A549 (cell line): ENCODE measurements around the gene CYP2A6. TPM values are rescaled to one million over a fixed set of nuclear protein-coding genes. Genes with fewer than 3 reads are reported as not detected.

Experiments
- ATAC-seq, 2 experiments: fragments of 200-7000 bp in 1 of 2; fragments of >200 bp in 1 of 2; cut with Nextera tagmentation in 1 of 2; cut with Tn5 transposase in 1 of 2; 3 replicates each; pipeline versions ENCODE4 v1.8.0 to v1.9.1; 2018 to 2020; ENCODE audit warnings: mild to moderate bottlenecking in 1 of 2, moderate library complexity in 1 of 2
- CTCF ChIA-PET: fragments of 300-600 bp; sonication (Branson Sonifier 250); formaldehyde crosslinking; extraction: SDS; loops from one replicate; lab custom pipeline; 2021; ENCODE audit warnings: antibody characterized with exemption, inconsistent platforms; lab: Yijun Ruan, JAX
- POLR2A ChIA-PET: fragments of 350-600 bp; formaldehyde crosslinking; extraction: SDS; loops from one replicate; lab custom pipeline; 2021; ENCODE audit warnings: antibody characterized with exemption, inconsistent platforms; lab: Yijun Ruan, JAX
- DNase-seq, 2 experiments: peaks; one replicate each; pipeline versions ENCODE4 v3.0.0 to v3.0.0-alpha.2; 2011 to 2016; ENCODE audit warnings: low read depth in 1 of 2, low spot score in 1 of 2
- FAIRE-seq: peaks from 2 replicates; lab custom pipeline; 2011; peaks lifted over from hg19 to GRCh38; lab: Jason Lieb, UNC
- H3K27ac ChIP-seq, 2 experiments: fragments of >200 bp; sonication (Bioruptor Twin); formaldehyde crosslinking; 3 replicates each; pipeline ENCODE4 v1.5.1; 2016 to 2017
- H3K4me1 ChIP-seq: fragments of >200 bp; sonication (Bioruptor Twin); formaldehyde crosslinking; 3 replicates; pipeline ENCODE4 v1.6.1; 2016
- H3K4me2 ChIP-seq: fragments of >200 bp; sonication (Bioruptor Twin); formaldehyde crosslinking; 3 replicates; pipeline ENCODE4 v1.6.1; 2016
- H3K4me3 ChIP-seq: fragments of >200 bp; sonication (Bioruptor Twin); formaldehyde crosslinking; 3 replicates; pipeline ENCODE4 v1.5.1; 2016
- H3K9me3 ChIP-seq: fragments of >200 bp; sonication (Bioruptor Twin); formaldehyde crosslinking; 3 replicates; pipeline ENCODE4 v1.6.1; 2016
- CBX2 ChIP-seq: fragments of 200-600 bp; sonication (generic); IDR thresholded peaks from 2 replicates; pipeline ENCODE4 v1.6.1; 2016; ENCODE audit warnings: low read depth, mild to moderate bottlenecking, borderline replicate concordance
- CEBPB ChIP-seq, 2 experiments: fragments of >200 bp in 1 of 2; sonication (Bioruptor Twin) in 1 of 2; formaldehyde crosslinking in 1 of 2; IDR thresholded peaks; 2 replicates each; pipeline ENCODE4 v1.6.1; 2012 to 2016
- FOSB ChIP-seq: fragments of 250-450 bp; sonication (Bioruptor Pico); IDR thresholded peaks from 2 replicates; pipeline ENCODE4 v1.5.0; 2020; ENCODE audit warnings: mild to moderate bottlenecking, moderate library complexity
- NFE2L2 ChIP-seq: fragments of 150-350 bp; conservative IDR thresholded peaks from 2 replicates; pipeline ENCODE4 v1.6.1; 2014; ENCODE audit warnings: low read length
- WGBS: methylation state at CpG from one replicate; pipeline ENCODE4 v1.1.6; 2017; ENCODE audit errors: missing lambda C conversion rate; 5-methylcytosine and 5-hydroxymethylcytosine counted together
- polyA plus RNA-seq, 4 experiments: library from polyadenylated mRNA; depleted of rRNA in 3 of 4; stranded (reverse); fragments of >200 nt; fragmentation: RNase III in 1 of 4; extraction: RNeasy Plus Mini Kit Qiagen cat#74134 plus additional on column Dnase treatment in 1 of 4; gene quantifications; 2 replicates in 3 of 4; 3 replicates in 1 of 4; pipeline ENCODE4 v1.2.3, GENCODE V29; 2011 to 2017
- TF ChIP-seq, protein P1 (sequence below): IDR thresholded peaks from 2 replicates; pipeline ENCODE4 v1.6.1; 2012; ENCODE audit warnings: low read depth, borderline replicate concordance

Gene CYP2A6
- polyA plus RNA-seq, 2 of the 4 experiments (the other 2 are of a cell fraction), result not detected

DNA sequence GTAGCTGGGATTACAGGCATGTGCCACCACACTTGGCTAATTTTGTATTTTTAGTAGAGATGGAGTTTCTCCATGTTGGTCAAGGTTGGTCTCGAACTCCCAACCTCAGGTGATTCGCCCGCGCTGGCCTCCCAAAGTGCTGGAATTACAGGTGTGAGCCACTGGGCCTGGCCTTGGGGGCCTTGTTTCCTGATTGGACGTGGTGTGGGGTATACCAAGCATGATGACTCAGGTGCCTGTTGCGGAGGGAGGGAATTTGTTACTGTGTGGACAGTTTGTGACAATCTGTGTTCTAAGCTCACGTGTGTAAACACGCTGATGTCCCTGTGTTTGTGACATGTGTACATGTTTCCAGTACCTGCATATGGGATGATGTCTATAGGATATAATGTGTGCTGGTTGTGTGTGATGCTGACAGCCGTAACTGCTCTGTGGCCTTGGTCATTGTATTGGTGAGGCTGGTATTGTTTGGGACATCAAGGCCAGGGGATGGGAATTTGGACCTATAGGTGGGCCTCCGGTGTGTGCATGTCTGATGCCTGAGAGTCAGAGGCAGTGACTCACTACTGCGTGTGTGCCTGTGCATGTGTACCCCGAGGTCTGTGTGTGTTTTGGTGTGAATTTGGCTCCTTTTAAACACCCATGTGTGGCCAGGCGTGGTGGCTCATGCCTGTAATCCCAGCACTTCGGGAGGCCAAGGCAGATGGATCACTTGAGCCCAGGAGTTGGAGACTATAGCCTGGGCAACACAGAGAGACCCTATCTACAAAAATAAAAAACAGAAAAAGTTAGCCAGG is 52.9 kb downstream of the CYP2A6 start:
- H3K4me2 ChIP-seq, result peak overlapping the region; percentile 59
- POLR2A ChIA-PET, result interaction anchor here (0.6 to 2.9 kb wide), 11 partner anchors 10 to 467 kb away, joined by 3 to 76 read pairs (median 16); partner anchors contain the start of genes ACTMAP, COQ8B, HNRNPUL1 and ITPKC

More for the DNA sequence above, 52.9 kb downstream of the CYP2A6 start:
- 91% methylated on average over 14 of the region's 14 CpGs for WGBS
- H3K4me1 ChIP-seq, result peaks cover 33% of the 10 kb centered on the region
- peak overlapping the region; percentile 95 to 96 for H3K27ac ChIP-seq
- CTCF ChIA-PET, result interaction anchor here (0.6 to 15.7 kb wide), 31 partner anchors 10 to 421 kb away, joined by 3 to 162 read pairs (median 5); partner anchors contain the start of genes ACTMAP, AXL, COQ8B and RAB4B
- FAIRE-seq, result no peak
- no peak for ATAC-seq
- H3K9me3 ChIP-seq, result no peaks in the 10 kb centered on the region
- no peak for TF ChIP-seq CEBPB (IDR thresholded peaks at IDR 0.05)
- TF ChIP-seq FOSB (CRISPR knock-in tag), result no peak
- TF ChIP-seq, protein P1, sequence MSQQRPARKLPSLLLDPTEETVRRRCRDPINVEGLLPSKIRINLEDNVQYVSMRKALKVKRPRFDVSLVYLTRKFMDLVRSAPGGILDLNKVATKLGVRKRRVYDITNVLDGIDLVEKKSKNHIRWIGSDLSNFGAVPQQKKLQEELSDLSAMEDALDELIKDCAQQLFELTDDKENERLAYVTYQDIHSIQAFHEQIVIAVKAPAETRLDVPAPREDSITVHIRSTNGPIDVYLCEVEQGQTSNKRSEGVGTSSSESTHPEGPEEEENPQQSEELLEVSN, result no peak
- TF ChIP-seq CBX2, result no peak
- no peak for TF ChIP-seq NFE2L2
- DNase-seq, result no peak
- peak overlapping the region; percentile 84; the same call in 2 of the 3 replicates for H3K4me3 ChIP-seq

Other genes starting within 250 kb of the CYP2A6 start
- gene LTBP4, start 249.1 kb downstream of the CYP2A6 start, polyA plus RNA-seq (2011; rRNA removed), result 23.1 and 32.0 TPM in 2 replicates
- 37.7 to 51.1 TPM (median 43.2 TPM) in 3 replicates for gene LTBP4, start 249.1 kb downstream of the CYP2A6 start, polyA plus RNA-seq (2017; fragmentation: RNase III; extraction: RNeasy Plus Mini Kit Qiagen cat#74134 plus additional on column Dnase treatment)
- 19.4 and 21.1 TPM in 2 replicates for gene NUMBL, start 159.8 kb downstream of the CYP2A6 start, polyA plus RNA-seq (2011; rRNA removed)
- 26.6 to 29.7 TPM (median 28.7 TPM) in 3 replicates for gene NUMBL, start 159.8 kb downstream of the CYP2A6 start, polyA plus RNA-seq (2017; fragmentation: RNase III; extraction: RNeasy Plus Mini Kit Qiagen cat#74134 plus additional on column Dnase treatment)
- 43.9 and 47.2 TPM in 2 replicates for gene COQ8B, start 133.6 kb downstream of the CYP2A6 start, polyA plus RNA-seq (2011; rRNA removed)
- gene COQ8B, start 133.6 kb downstream of the CYP2A6 start, polyA plus RNA-seq (2017; fragmentation: RNase III; extraction: RNeasy Plus Mini Kit Qiagen cat#74134 plus additional on column Dnase treatment), result 55.3 to 64.9 TPM (median 63.6 TPM) in 3 replicates
- 6.5 and 8.7 TPM in 2 replicates for gene ITPKC, start 133.3 kb downstream of the CYP2A6 start, polyA plus RNA-seq (2011; rRNA removed)
- gene ITPKC, start 133.3 kb downstream of the CYP2A6 start, polyA plus RNA-seq (2017; fragmentation: RNase III; extraction: RNeasy Plus Mini Kit Qiagen cat#74134 plus additional on column Dnase treatment), result 7.9 to 8.6 TPM (median 8.1 TPM) in 3 replicates
- 7.8 and 11.7 TPM in 2 replicates for gene ACTMAP, start 100.0 kb downstream of the CYP2A6 start, polyA plus RNA-seq (2011; rRNA removed)
- 14.1 to 18.5 TPM (median 14.8 TPM) in 3 replicates for gene ACTMAP, start 100.0 kb downstream of the CYP2A6 start, polyA plus RNA-seq (2017; fragmentation: RNase III; extraction: RNeasy Plus Mini Kit Qiagen cat#74134 plus additional on column Dnase treatment)
- gene SNRPA, start 99.2 kb downstream of the CYP2A6 start, polyA plus RNA-seq (2011; rRNA removed), result 235 and 236 TPM in 2 replicates
- 141 to 155 TPM (median 143 TPM) in 3 replicates for gene SNRPA, start 99.2 kb downstream of the CYP2A6 start, polyA plus RNA-seq (2017; fragmentation: RNase III; extraction: RNeasy Plus Mini Kit Qiagen cat#74134 plus additional on column Dnase treatment)
- not detected in 2 replicates for gene MIA, start 74.9 kb downstream of the CYP2A6 start, polyA plus RNA-seq (2011; rRNA removed)
- gene MIA, start 74.9 kb downstream of the CYP2A6 start, polyA plus RNA-seq (2017; fragmentation: RNase III; extraction: RNeasy Plus Mini Kit Qiagen cat#74134 plus additional on column Dnase treatment), result not detected in 3 replicates
- gene RAB4B, start 72.2 kb downstream of the CYP2A6 start, polyA plus RNA-seq (2011; rRNA removed), result 20.7 and 25.0 TPM in 2 replicates
- 17.1 to 23.3 TPM (median 22.9 TPM) in 3 replicates for gene RAB4B, start 72.2 kb downstream of the CYP2A6 start, polyA plus RNA-seq (2017; fragmentation: RNase III; extraction: RNeasy Plus Mini Kit Qiagen cat#74134 plus additional on column Dnase treatment)
- 34.7 and 45.5 TPM in 2 replicates for gene EGLN2, start 51.3 kb downstream of the CYP2A6 start, polyA plus RNA-seq (2011; rRNA removed)
- 79.2 to 81.4 TPM (median 80.3 TPM) in 3 replicates for gene EGLN2, start 51.3 kb downstream of the CYP2A6 start, polyA plus RNA-seq (2017; fragmentation: RNase III; extraction: RNeasy Plus Mini Kit Qiagen cat#74134 plus additional on column Dnase treatment)
- not detected in 2 replicates for gene CYP2A7, start 31.8 kb upstream of the CYP2A6 start, polyA plus RNA-seq (2011; rRNA removed)
- gene CYP2A7, start 31.8 kb upstream of the CYP2A6 start, polyA plus RNA-seq (2017; fragmentation: RNase III; extraction: RNeasy Plus Mini Kit Qiagen cat#74134 plus additional on column Dnase treatment), result not detected in 3 replicates
- 0.04 TPM in 1 of 2 replicates, not detected in the other for gene CYP2B6, start 140.8 kb upstream of the CYP2A6 start, polyA plus RNA-seq (2011; rRNA removed)
- not detected in 3 replicates for gene CYP2B6, start 140.8 kb upstream of the CYP2A6 start, polyA plus RNA-seq (2017; fragmentation: RNase III; extraction: RNeasy Plus Mini Kit Qiagen cat#74134 plus additional on column Dnase treatment)
- gene CYP2A13, start 238.0 kb upstream of the CYP2A6 start, polyA plus RNA-seq (2011; rRNA removed), result not detected in 2 replicates
- not detected in 3 replicates for gene CYP2A13, start 238.0 kb upstream of the CYP2A6 start, polyA plus RNA-seq (2017; fragmentation: RNase III; extraction: RNeasy Plus Mini Kit Qiagen cat#74134 plus additional on column Dnase treatment)